Effector memory CD4-positive, alpha-beta T cell (primary cell): ENCODE measurements around the gene DNAI7.

Experiments
- DNase-seq, 3 donors: peaks; one replicate each; pipeline ENCODE4 v3.0.0-alpha.2; 2020
- H3K27ac ChIP-seq: 2 replicates; pipeline ENCODE4 v1.7.0; 2013; ENCODE audit warnings: mild to moderate bottlenecking, low read length, moderate library complexity; ENCODE audit not compliant: insufficient read depth, poor library complexity, severe bottlenecking
- H3K27me3 ChIP-seq: replicated peaks from 2 replicates; pipeline ENCODE4 v1.7.0; 2013; ENCODE audit warnings: mild to moderate bottlenecking, low read length; ENCODE audit not compliant: insufficient read depth, control insufficient read depth, poor library complexity, severe bottlenecking
- H3K36me3 ChIP-seq: 2 replicates; pipeline ENCODE4 v1.7.0; 2013; ENCODE audit warnings: mild to moderate bottlenecking, low read length, moderate library complexity; ENCODE audit not compliant: control insufficient read depth, insufficient read depth
- H3K4me1 ChIP-seq: 2 replicates; pipeline ENCODE4 v1.7.0; 2013; ENCODE audit warnings: low read length, mild to moderate bottlenecking; ENCODE audit not compliant: control insufficient read depth, insufficient read depth, poor library complexity, severe bottlenecking
- H3K4me3 ChIP-seq: 2 replicates; pipeline ENCODE4 v1.7.0; 2013; ENCODE audit warnings: low read length, low read depth, mild to moderate bottlenecking; ENCODE audit not compliant: insufficient read depth, poor library complexity, severe bottlenecking
- H3K9me3 ChIP-seq: 2 replicates; pipeline ENCODE4 v1.7.0; 2013; ENCODE audit warnings: mild to moderate bottlenecking, low read length, moderate library complexity; ENCODE audit not compliant: control insufficient read depth

Gene DNAI7

GRCh38 chr12:25131270-25131669 lies 63.7 kb downstream of the DNAI7 start:
- no peak for DNase-seq
- H3K36me3 ChIP-seq, result no peaks in the 10 kb centered on the region
- H3K27me3 ChIP-seq, result no peaks in the 10 kb centered on the region
- no peaks in the 10 kb centered on the region for H3K9me3 ChIP-seq
- no peaks in the 10 kb centered on the region for H3K4me1 ChIP-seq
- no peak overlapping the region for H3K27ac ChIP-seq
- H3K4me3 ChIP-seq, result no peak overlapping the region

GRCh38 chr12:25130741-25131188 lies 64.2 kb downstream of the DNAI7 start:
- no peaks in the 10 kb centered on the region for H3K27me3 ChIP-seq
- no peak for DNase-seq
- no peak overlapping the region for H3K4me3 ChIP-seq
- H3K27ac ChIP-seq, result no peak overlapping the region
- no peaks in the 10 kb centered on the region for H3K4me1 ChIP-seq
- no peaks in the 10 kb centered on the region for H3K36me3 ChIP-seq
- H3K9me3 ChIP-seq, result no peaks in the 10 kb centered on the region

GRCh38 chr12:25126746-25127145 lies 68.2 kb downstream of the DNAI7 start:
- H3K9me3 ChIP-seq, result no peaks in the 10 kb centered on the region
- no peak overlapping the region for H3K27ac ChIP-seq
- DNase-seq, result no peak
- no peaks in the 10 kb centered on the region for H3K4me1 ChIP-seq
- no peak overlapping the region for H3K4me3 ChIP-seq
- no peaks in the 10 kb centered on the region for H3K27me3 ChIP-seq
- H3K36me3 ChIP-seq, result no peaks in the 10 kb centered on the region

- H3K4me1 ChIP-seq, result no peaks in the 10 kb centered on the region
- no peaks in the 10 kb centered on the region for H3K27me3 ChIP-seq
- no peaks in the 10 kb centered on the region for H3K36me3 ChIP-seq
- no peak overlapping the region for H3K27ac ChIP-seq
- H3K9me3 ChIP-seq, result no peaks in the 10 kb centered on the region
- H3K4me3 ChIP-seq, result no peak overlapping the region
- DNase-seq, result no peak
Observed at GRCh38 chr12:25126101-25126500, 68.9 kb downstream of the DNAI7 start.

- H3K36me3 ChIP-seq, result no peaks in the 10 kb centered on the region
- H3K4me1 ChIP-seq, result no peaks in the 10 kb centered on the region
- no peaks in the 10 kb centered on the region for H3K27me3 ChIP-seq
- no peak for DNase-seq
- no peak overlapping the region for H3K27ac ChIP-seq
- no peak overlapping the region for H3K4me3 ChIP-seq
- H3K9me3 ChIP-seq, result no peaks in the 10 kb centered on the region
Observed at GRCh38 chr12:25124493-25124892, 70.5 kb downstream of the DNAI7 start.

- no peak overlapping the region for H3K4me3 ChIP-seq
- H3K27ac ChIP-seq, result no peak overlapping the region
- no peaks in the 10 kb centered on the region for H3K27me3 ChIP-seq
- H3K4me1 ChIP-seq, result no peaks in the 10 kb centered on the region
- no peaks in the 10 kb centered on the region for H3K36me3 ChIP-seq
- no peaks in the 10 kb centered on the region for H3K9me3 ChIP-seq
- DNase-seq, result no peak
Observed at GRCh38 chr12:25123126-25123525, 71.8 kb downstream of the DNAI7 start.

- no peak overlapping the region for H3K4me3 ChIP-seq
- H3K4me1 ChIP-seq, result no peaks in the 10 kb centered on the region
- H3K27me3 ChIP-seq, result no peaks in the 10 kb centered on the region
- H3K36me3 ChIP-seq, result no peaks in the 10 kb centered on the region
- H3K27ac ChIP-seq, result no peak overlapping the region
- DNase-seq, result no peak
- no peaks in the 10 kb centered on the region for H3K9me3 ChIP-seq
Observed at GRCh38 chr12:25121916-25122315, 73.0 kb downstream of the DNAI7 start.

- Histone ChIP-seq H3K4me1 (no peaks in the 10 kb centered on the region), H3K4me3 (no peak overlapping the region), H3K36me3 (no peaks in the 10 kb centered on the region), H3K9me3 (no peaks in the 10 kb centered on the region), H3K27ac (no peak overlapping the region), H3K27me3 (no peaks in the 10 kb centered on the region)
- no peak for DNase-seq
Observed at GRCh38 chr12:25121110-25121509, 73.8 kb downstream of the DNAI7 start.

GRCh38 chr12:25119020-25119419 lies 75.9 kb downstream of the DNAI7 start:
- no peaks in the 10 kb centered on the region for H3K4me1 ChIP-seq
- DNase-seq, result no peak
- H3K4me3 ChIP-seq, result no peak overlapping the region
- H3K9me3 ChIP-seq, result no peaks in the 10 kb centered on the region
- no peak overlapping the region for H3K27ac ChIP-seq
- no peaks in the 10 kb centered on the region for H3K36me3 ChIP-seq
- no peaks in the 10 kb centered on the region for H3K27me3 ChIP-seq

- Histone ChIP-seq H3K9me3 (no peaks in the 10 kb centered on the region), H3K4me1 (no peaks in the 10 kb centered on the region), H3K27me3 (no peaks in the 10 kb centered on the region), H3K27ac (no peak overlapping the region), H3K36me3 (no peaks in the 10 kb centered on the region), H3K4me3 (no peak overlapping the region)
- no peak for DNase-seq
Observed at GRCh38 chr12:25115677-25116076, 79.3 kb downstream of the DNAI7 start.

- Histone ChIP-seq H3K27me3 (no peaks in the 10 kb centered on the region), H3K4me1 (no peaks in the 10 kb centered on the region), H3K36me3 (no peaks in the 10 kb centered on the region), H3K4me3 (no peak overlapping the region), H3K27ac (no peak overlapping the region), H3K9me3 (no peaks in the 10 kb centered on the region)
- DNase-seq, result no peak
Observed at GRCh38 chr12:25113651-25114050, 81.3 kb downstream of the DNAI7 start.
